Measurements from ENCODE around the gene PTPRD. TPM values are rescaled to one million over a fixed set of nuclear protein-coding genes. Genes with fewer than 3 reads are reported as not detected.

The PTPRD gene
- total RNA-seq, 1 experiment from 2014 or later, result not detected

DNA sequence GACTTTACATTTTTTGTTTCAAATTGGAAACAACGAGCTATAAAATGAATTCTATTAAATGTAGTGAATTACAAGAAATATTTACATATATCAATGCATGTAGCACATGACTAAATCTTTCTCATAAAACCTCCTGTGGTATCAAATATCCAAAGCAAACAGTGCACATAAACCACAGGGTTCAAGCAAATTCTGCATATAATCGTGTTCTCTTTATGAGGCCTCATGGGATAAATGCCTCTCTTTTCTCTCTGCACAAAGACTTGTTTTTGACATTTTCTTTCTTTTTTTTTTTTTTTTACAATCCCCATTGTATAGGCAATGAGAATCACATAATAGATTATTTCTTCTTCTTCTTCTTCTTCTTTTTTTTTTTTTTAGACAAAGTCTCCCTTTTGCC lies 1696.0 kb downstream of the PTPRD start:
- Histone ChIP-seq H3K36me3 (ENCODE audit: control insufficient read depth, insufficient read depth, low read length) (no peaks in the 10 kb centered on the region), H3K4me3 (ENCODE audit: low read depth in 2 of 2, low read length in 2 of 2) (no peak overlapping the region), H3K27me3 (ENCODE audit: control insufficient read depth, insufficient read depth, low read length) (no peaks in the 10 kb centered on the region), H3K9me3 (ENCODE audit: control insufficient read depth, insufficient read depth, low read depth, low read length) (no peaks in the 10 kb centered on the region), H3K4me1 (ENCODE audit: control insufficient read depth, insufficient read depth, low read length) (no peaks in the 10 kb centered on the region), H3K27ac (ENCODE audit: low read length) (no peak overlapping the region)
- intact Hi-C loops (cut with micrococcal nuclease; ENCODE audit: unreplicated experiment) (no loop called here), in situ Hi-C loops (cut with HindIII; ENCODE audit: low pct_unique_long_range_greater_than_20kb, low sequenced_read_pairs) (no loop called here)
- TF ChIP-seq POLR2AphosphoS5 (IDR thresholded peaks at IDR 0.05; ENCODE audit: low read depth, low read length) (no peak), SIN3A (IDR thresholded peaks at IDR 0.05; ENCODE audit: borderline replicate concordance, insufficient read depth, low read depth, low read length) (no peak), CTCF (IDR thresholded peaks at IDR 0.05) (no peak), TCF7L2 (IDR thresholded peaks at IDR 0.05; ENCODE audit: low read depth, low read length) (no peak), REST (IDR thresholded peaks at IDR 0.05; ENCODE audit: insufficient read depth in 1 of 2, low read depth in 2 of 2, low read length in 1 of 2) (no peak)
- ATAC-seq (no peak), DNase-seq (ENCODE audit: low read depth, low spot score) (no peak)
- BruUV-seq (replicated peaks), result no TSS peak
- CTCF ChIA-PET, result no interaction called here
- POLR2A ChIA-PET, result no interaction called here

DNA sequence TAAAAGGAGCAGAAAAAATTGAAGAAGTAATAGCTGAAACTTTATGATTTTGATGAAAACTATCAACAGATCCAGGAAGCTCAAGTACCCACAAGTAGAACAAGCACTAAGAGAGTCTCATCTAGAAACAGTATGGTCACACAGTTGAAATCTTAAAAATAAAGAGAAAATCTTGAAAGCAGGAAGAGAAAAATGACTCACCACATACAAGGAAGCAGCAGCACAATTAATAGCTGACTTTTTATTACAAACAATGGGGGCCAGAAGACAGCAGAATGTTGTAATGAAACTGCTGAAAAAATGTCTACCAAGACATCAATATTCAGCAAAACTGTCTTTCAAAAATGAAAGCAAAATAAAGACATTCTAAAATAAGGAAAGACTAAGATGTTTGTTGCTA lies 1704.9 kb downstream of the PTPRD start:
- no TSS peak for BruUV-seq (replicated peaks)
- DNase-seq (ENCODE audit: low read depth, low spot score) (no peak), ATAC-seq (no peak)
- H3K36me3 ChIP-seq (ENCODE audit: control insufficient read depth, insufficient read depth, low read length), result no peaks in the 10 kb centered on the region
- H3K9me3 ChIP-seq (ENCODE audit: control insufficient read depth, insufficient read depth, low read depth, low read length), result no peaks in the 10 kb centered on the region
- POLR2A ChIA-PET, result no interaction called here
- H3K27ac ChIP-seq (ENCODE audit: low read length), result no peak overlapping the region
- no peaks in the 10 kb centered on the region for H3K4me1 ChIP-seq (ENCODE audit: control insufficient read depth, insufficient read depth, low read length)
- TF ChIP-seq CTCF (IDR thresholded peaks at IDR 0.05) (no peak), SIN3A (IDR thresholded peaks at IDR 0.05; ENCODE audit: borderline replicate concordance, insufficient read depth, low read depth, low read length) (no peak), TCF7L2 (IDR thresholded peaks at IDR 0.05; ENCODE audit: low read depth, low read length) (no peak)
- CTCF ChIA-PET, result no interaction called here
- in situ Hi-C loops (cut with HindIII; ENCODE audit: low pct_unique_long_range_greater_than_20kb, low sequenced_read_pairs), result no loop called here
- intact Hi-C loops (cut with micrococcal nuclease; ENCODE audit: unreplicated experiment), result no loop called here
- H3K4me3 ChIP-seq (ENCODE audit: low read depth in 2 of 2, low read length in 2 of 2), result no peak overlapping the region
- no peaks in the 10 kb centered on the region for H3K27me3 ChIP-seq (ENCODE audit: control insufficient read depth, insufficient read depth, low read length)

GRCh38 chr9:8905731-8906130 lies 1707.1 kb downstream of the PTPRD start:
- in situ Hi-C loops (cut with HindIII; ENCODE audit: low pct_unique_long_range_greater_than_20kb, low sequenced_read_pairs), result no loop called here
- Histone ChIP-seq H3K27ac (ENCODE audit: low read length) (no peak overlapping the region), H3K36me3 (ENCODE audit: control insufficient read depth, insufficient read depth, low read length) (no peaks in the 10 kb centered on the region), H3K9me3 (ENCODE audit: control insufficient read depth, insufficient read depth, low read depth, low read length) (no peaks in the 10 kb centered on the region), H3K27me3 (ENCODE audit: control insufficient read depth, insufficient read depth, low read length) (no peaks in the 10 kb centered on the region), H3K4me1 (ENCODE audit: control insufficient read depth, insufficient read depth, low read length) (no peaks in the 10 kb centered on the region), H3K4me3 (ENCODE audit: low read depth in 2 of 2, low read length in 2 of 2) (no peak overlapping the region)
- CTCF ChIA-PET, result no interaction called here
- ATAC-seq (no peak), DNase-seq (ENCODE audit: low read depth, low spot score) (no peak)
- POLR2A ChIA-PET, result no interaction called here
- TF ChIP-seq CTCF (IDR thresholded peaks at IDR 0.05) (no peak), POLR2AphosphoS5 (IDR thresholded peaks at IDR 0.05; ENCODE audit: low read depth, low read length) (no peak), REST (IDR thresholded peaks at IDR 0.05; ENCODE audit: insufficient read depth in 1 of 2, low read depth in 2 of 2, low read length in 1 of 2) (no peak), SIN3A (IDR thresholded peaks at IDR 0.05; ENCODE audit: borderline replicate concordance, insufficient read depth, low read depth, low read length) (no peak), TCF7L2 (IDR thresholded peaks at IDR 0.05; ENCODE audit: low read depth, low read length) (no peak)
- intact Hi-C loops (cut with micrococcal nuclease; ENCODE audit: unreplicated experiment), result no loop called here
- no TSS peak for BruUV-seq (replicated peaks)
